T-cell (primary cell): ENCODE data around the gene VASP. TPM values are rescaled to one million over a fixed set of nuclear protein-coding genes. Genes with fewer than 3 reads are reported as not detected.

Source experiments
- ATAC-seq, 4 experiments: fragments of 200-7000 bp in 3 of 4; fragments of 150-1000 bp in 1 of 4; cut with Tn5 transposase; replicated peaks in 1 of 4; 1 replicate in 3 of 4; 2 replicates in 1 of 4; pipeline ENCODE4 v1.10.0; 2021; ENCODE audit warnings: moderate library complexity in 3 of 4, mild to moderate bottlenecking in 2 of 4, moderate number of reproducible peaks in 1 of 4
- CTCF ChIA-PET, 2 donors: fragments of 300-600 bp; sonication (Branson Sonifier 250); formaldehyde crosslinking; loops; one replicate each; lab custom pipeline; 2022; ENCODE audit warnings: antibody characterized with exemption in 2 of 2; lab: Charles Lee
- POLR2A ChIA-PET, 2 donors: fragments of 300-600 bp; sonication (Branson Sonifier 250); formaldehyde crosslinking; loops; one replicate each; lab custom pipeline; 2022; ENCODE audit warnings: antibody characterized with exemption in 2 of 2; lab: Charles Lee
- DNase-seq, 35 experiments: peaks; one replicate each; pipeline versions ENCODE4 v3.0.0 to v3.0.0-alpha.2; 2013 to 2023
- H3K27ac ChIP-seq: one replicate; pipeline ENCODE4 v1.5.1; 2013; ENCODE audit warnings: low read length
- H3K27me3 ChIP-seq, 2 experiments: replicated peaks in 1 of 2; 1 replicate in 1 of 2; 2 replicates in 1 of 2; pipeline versions ENCODE4 v1.6.1 to v1.7.0; 2013; ENCODE audit warnings: low read length in 1 of 2, mixed read lengths in 1 of 2; ENCODE audit not compliant: control insufficient read depth in 2 of 2, insufficient read depth in 2 of 2; ENCODE audit errors: extremely low read depth in 1 of 2
- H3K36me3 ChIP-seq, 2 donors: 1 replicate in 1 of 2; 2 replicates in 1 of 2; pipeline versions ENCODE4 v1.6.1 to v1.7.0; 2013; ENCODE audit warnings: low read length in 1 of 2; ENCODE audit not compliant: control insufficient read depth in 2 of 2, insufficient read depth in 1 of 2; ENCODE audit errors: extremely low read depth in 1 of 2
- H3K4me1 ChIP-seq, 2 experiments: 1 replicate in 1 of 2; 2 replicates in 1 of 2; pipeline versions ENCODE4 v1.6.1 to v1.7.0; 2013; ENCODE audit warnings: low read length in 2 of 2, mixed read lengths in 1 of 2; ENCODE audit not compliant: insufficient read depth in 2 of 2, control insufficient read depth in 1 of 2; ENCODE audit errors: extremely low read depth in 1 of 2
- H3K4me3 ChIP-seq, 2 donors: 1 replicate in 1 of 2; 2 replicates in 1 of 2; pipeline versions ENCODE4 v1.5.1 to v1.7.0; 2013; ENCODE audit warnings: mild to moderate bottlenecking in 2 of 2, low read length in 1 of 2, moderate library complexity in 1 of 2; ENCODE audit not compliant: control insufficient read depth in 1 of 2; ENCODE audit errors: extremely low read depth in 1 of 2
- H3K9me3 ChIP-seq: 2 replicates; pipeline ENCODE4 v1.7.0; 2013
- H3K27ac Mint-ChIP-seq, 2 donors: one replicate each; pipeline ENCODE4 v1.8.0; 2020 to 2021; ENCODE audit warnings: mild to moderate bottlenecking in 2 of 2, mixed read lengths in 2 of 2
- H3K27me3 Mint-ChIP-seq, 2 donors: one replicate each; pipeline ENCODE4 v1.8.0; 2021 to 2022; ENCODE audit warnings: mixed read lengths in 2 of 2
- H3K36me3 Mint-ChIP-seq: one replicate; pipeline ENCODE4 v1.8.0; 2021; ENCODE audit warnings: mixed read lengths
- H3K4me1 Mint-ChIP-seq, 3 donors: one replicate each; pipeline ENCODE4 v1.8.0; 2020 to 2022; ENCODE audit warnings: mixed read lengths in 3 of 3, mild to moderate bottlenecking in 1 of 3
- H3K4me3 Mint-ChIP-seq, 3 donors: one replicate each; pipeline ENCODE4 v1.8.0; 2020 to 2022; ENCODE audit warnings: mild to moderate bottlenecking in 3 of 3, mixed read lengths in 3 of 3, moderate library complexity in 3 of 3
- H3K9me3 Mint-ChIP-seq, 3 donors: one replicate each; pipeline ENCODE4 v1.8.0; 2020 to 2022; ENCODE audit warnings: mixed read lengths in 3 of 3
- WGBS: methylation state at CpG from one replicate; pipeline ENCODE4 v1.1.5; 2013; ENCODE audit warnings: missing lambda C conversion rate; ENCODE audit not compliant: insufficient coverage; 5-methylcytosine and 5-hydroxymethylcytosine counted together
- total RNA-seq, 35 experiments: library from RNA in 6 of 35; stranded (reverse) in 6 of 35; fragments of 120-200 nt in 1 of 35; gene quantifications; one replicate each; pipeline versions ENCODE4 v1.2.1 to v1.2.4 and lab custom pipeline; 2013 to 2026

VASP gene
- total RNA-seq, 5 donors from 2014 or later (not counting 1 experiment from before 2014, with no cell fraction given) = 77.4 to 113 (median 101) TPM

DNA sequence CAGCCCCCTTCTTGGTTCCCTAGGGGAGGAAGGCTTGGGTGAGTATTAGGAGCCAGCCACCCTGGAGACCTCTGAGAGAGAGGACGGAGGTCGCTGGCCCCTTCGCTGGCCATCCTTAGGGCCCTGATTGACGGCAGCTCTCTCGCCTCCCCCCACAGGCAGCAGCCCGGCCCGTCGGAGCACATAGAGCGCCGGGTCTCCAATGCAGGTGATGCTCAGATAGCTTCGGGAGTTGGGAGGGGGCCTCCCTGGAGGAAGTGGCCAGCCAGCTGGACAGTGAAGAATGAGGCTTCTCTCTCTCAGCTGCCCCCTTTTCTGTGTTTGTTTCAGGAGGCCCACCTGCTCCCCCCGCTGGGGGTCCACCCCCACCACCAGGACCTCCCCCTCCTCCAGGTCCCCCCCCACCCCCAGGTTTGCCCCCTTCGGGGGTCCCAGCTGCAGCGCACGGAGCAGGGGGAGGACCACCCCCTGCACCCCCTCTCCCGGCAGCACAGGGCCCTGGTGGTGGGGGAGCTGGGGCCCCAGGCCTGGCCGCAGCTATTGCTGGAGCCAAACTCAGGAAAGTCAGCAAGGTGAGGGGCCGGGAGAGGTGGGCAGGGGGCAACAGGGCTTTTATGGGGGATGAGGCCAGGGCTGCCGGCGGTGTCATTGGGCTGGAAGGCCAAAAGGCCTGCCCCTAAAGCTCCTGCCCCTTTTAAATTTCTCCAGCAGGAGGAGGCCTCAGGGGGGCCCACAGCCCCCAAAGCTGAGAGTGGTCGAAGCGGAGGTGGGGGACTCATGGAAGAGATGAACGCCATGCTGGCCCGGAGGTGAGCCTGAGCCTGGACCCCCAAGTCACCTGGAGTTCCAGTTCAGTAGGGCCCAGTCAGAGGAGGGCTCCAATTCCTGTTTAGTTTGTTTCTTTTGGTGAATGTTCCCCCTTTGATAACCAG lies 15.0 kb downstream of the VASP start:
- H3K9me3 Mint-ChIP-seq = no peaks in the 10 kb centered on the region
- Histone ChIP-seq H3K27me3 (no peaks in the 10 kb centered on the region), H3K4me1 (peaks cover 0 to 7% of the 10 kb centered on the region in 2 experiments), H3K9me3 (no peaks in the 10 kb centered on the region), H3K36me3 (peaks cover 22 to 78% of the 10 kb centered on the region in 2 donors), H3K27ac (no peak overlapping the region), H3K4me3 (no peak overlapping the region)
- no peaks in the 10 kb centered on the region for H3K27me3 Mint-ChIP-seq
- ChIA-PET CTCF (interaction anchor here (0.6 to 1.3 kb wide), 2 partner anchors 36 to 48 kb away, joined by 3 to 4 read pairs; no protein-coding TSS in a partner anchor), POLR2A (no interaction called here)
- H3K36me3 Mint-ChIP-seq = peaks cover 23% of the 10 kb centered on the region
- ATAC-seq (no peak), DNase-seq (no peak)
- peaks cover 6 to 11% (median 10%) of the 10 kb centered on the region in 3 donors for H3K4me1 Mint-ChIP-seq
- no peak overlapping the region for H3K4me3 Mint-ChIP-seq
- H3K27ac Mint-ChIP-seq = no peak overlapping the region
- 98% methylated on average over 9 of the region's 24 CpGs for WGBS

DNA sequence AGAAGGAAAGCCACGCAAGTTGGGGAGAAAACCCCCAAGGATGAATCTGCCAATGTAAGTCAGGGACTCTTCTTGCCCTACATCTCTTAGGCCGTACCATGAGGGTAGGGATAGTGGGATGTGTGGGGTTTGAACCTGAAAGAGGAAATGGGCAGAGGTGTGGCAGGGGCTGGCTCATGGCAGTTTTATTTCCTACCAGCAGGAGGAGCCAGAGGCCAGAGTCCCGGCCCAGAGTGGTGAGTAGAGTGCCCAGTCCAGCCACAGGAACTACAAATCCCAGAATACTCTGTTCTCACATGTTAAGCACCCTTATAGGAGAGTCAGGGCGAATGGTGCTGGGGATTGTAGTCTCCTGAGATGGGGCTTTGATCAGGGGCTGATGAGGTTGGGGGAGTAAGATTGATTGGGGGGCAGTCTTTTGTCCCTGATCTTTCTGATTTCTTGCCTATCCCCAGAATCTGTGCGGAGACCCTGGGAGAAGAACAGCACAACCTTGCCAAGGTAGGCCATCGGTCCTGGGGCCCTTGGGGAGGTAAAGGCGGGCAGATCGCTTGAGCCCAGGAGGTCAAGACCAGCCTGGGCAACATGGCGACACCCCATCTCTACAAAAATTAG lies 16.5 kb downstream of the VASP start:
- POLR2A ChIA-PET = no interaction called here
- Mint-ChIP-seq H3K9me3 (no peaks in the 10 kb centered on the region), H3K36me3 (peaks cover 17% of the 10 kb centered on the region)

DNA sequence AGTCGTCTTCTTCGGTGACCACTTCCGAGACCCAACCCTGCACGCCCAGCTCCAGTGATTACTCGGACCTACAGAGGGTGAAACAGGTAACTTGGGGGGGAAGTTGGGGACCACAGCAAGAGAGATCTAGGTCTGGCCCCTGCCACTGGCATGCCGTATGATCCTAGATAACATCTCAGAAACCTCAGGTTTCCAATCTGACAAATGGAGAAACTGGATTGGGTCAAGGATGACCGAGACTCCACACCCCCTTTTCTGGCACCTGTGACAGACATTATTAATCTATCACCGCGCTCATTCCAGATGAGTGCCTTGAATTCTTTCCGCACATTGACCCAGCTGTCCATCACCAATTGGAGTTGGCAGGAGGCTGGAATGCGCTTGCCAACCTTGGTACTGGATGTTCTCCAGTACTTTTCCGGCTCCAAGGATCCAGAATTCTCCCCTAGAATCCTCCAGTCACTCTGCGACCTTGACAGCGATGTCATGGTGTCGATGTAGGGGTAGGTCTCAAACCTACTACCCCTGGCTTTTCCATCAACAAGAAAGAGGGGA lies 17.4 kb downstream of the VASP start:
- DNase-seq = no peak
- ChIA-PET CTCF (interaction anchor here (0.6 to 0.8 kb wide), 4 partner anchors 12 to 81 kb away, joined by 3 to 8 read pairs (median 4); no protein-coding TSS in a partner anchor), POLR2A (no interaction called here)
- no peak for ATAC-seq
- H3K27me3 Mint-ChIP-seq = no peaks in the 10 kb centered on the region
- no peak overlapping the region for H3K4me3 Mint-ChIP-seq
- peaks cover 17% of the 10 kb centered on the region for H3K36me3 Mint-ChIP-seq
- Histone ChIP-seq H3K27ac (no peak overlapping the region), H3K36me3 (peaks cover 26 to 61% of the 10 kb centered on the region in 2 donors), H3K9me3 (no peaks in the 10 kb centered on the region), H3K4me1 (peaks cover 0 to 17% of the 10 kb centered on the region in 2 experiments), H3K27me3 (peaks cover 0 to 4% of the 10 kb centered on the region in 2 experiments), H3K4me3 (no peak overlapping the region)
- no peaks in the 10 kb centered on the region for H3K9me3 Mint-ChIP-seq
- no peak overlapping the region for H3K27ac Mint-ChIP-seq
- WGBS = 98% methylated on average over 6 of the region's 15 CpGs
- H3K4me1 Mint-ChIP-seq = peaks cover 26% of the 10 kb centered on the region in 3 donors

More for the DNA sequence above, 16.5 kb downstream of the VASP start:
- H3K27me3 ChIP-seq = no peaks in the 10 kb centered on the region
- H3K27me3 Mint-ChIP-seq = no peaks in the 10 kb centered on the region
- no peaks in the 10 kb centered on the region for H3K9me3 ChIP-seq
- H3K4me3 ChIP-seq = no peak overlapping the region
- H3K27ac Mint-ChIP-seq = peak overlapping the region; percentile 64 to 74
- H3K4me1 Mint-ChIP-seq = peaks cover 19 to 21% (median 19%) of the 10 kb centered on the region in 3 donors
- H3K4me1 ChIP-seq = peaks cover 0 to 8% of the 10 kb centered on the region in 2 experiments
- peaks cover 26 to 68% of the 10 kb centered on the region in 2 donors for H3K36me3 ChIP-seq
- DNase-seq = peak; percentile 49 to 89 (median 71)
- no peak overlapping the region for H3K4me3 Mint-ChIP-seq
- H3K27ac ChIP-seq = no peak overlapping the region
- peak; percentile 96 to 99 (median 96) for ATAC-seq
- 100% methylated on average over 2 of the region's 9 CpGs for WGBS
- CTCF ChIA-PET = interaction anchor here in 1 of 2 donors (0.8 kb wide), 1 partner anchor 35 kb away, joined by 4 read pairs; no protein-coding TSS in a partner anchor

DNA sequence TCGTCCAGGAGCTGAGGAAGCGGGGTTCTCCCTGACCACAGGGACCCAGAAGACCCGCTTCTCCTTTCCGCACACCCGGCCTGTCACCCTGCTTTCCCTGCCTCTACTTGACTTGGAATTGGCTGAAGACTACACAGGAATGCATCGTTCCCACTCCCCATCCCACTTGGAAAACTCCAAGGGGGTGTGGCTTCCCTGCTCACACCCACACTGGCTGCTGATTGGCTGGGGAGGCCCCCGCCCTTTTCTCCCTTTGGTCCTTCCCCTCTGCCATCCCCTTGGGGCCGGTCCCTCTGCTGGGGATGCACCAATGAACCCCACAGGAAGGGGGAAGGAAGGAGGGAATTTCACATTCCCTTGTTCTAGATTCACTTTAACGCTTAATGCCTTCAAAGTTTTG lies 18.9 kb downstream of the VASP start:
- POLR2A ChIA-PET = no interaction called here

DNA sequence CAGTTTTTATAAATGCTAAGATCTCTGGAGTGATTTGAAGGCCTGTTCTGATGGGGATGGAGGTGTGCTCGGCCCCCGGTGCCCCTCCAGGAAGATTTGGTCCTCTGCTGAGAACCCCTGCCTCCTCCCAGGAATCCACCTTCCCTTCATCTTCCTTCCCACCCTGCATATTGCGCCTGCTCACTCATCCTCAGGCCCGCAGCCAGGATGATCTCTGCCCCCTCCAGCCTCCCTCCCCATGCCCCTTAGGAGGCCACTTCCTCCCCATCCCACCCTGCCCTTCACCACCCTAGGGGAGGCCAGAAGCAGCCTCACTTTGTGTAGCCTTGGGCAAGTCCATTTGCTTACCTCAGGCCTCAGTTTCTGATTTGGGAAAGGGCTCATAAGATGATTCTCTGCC lies 19.7 kb downstream of the VASP start:
- Mint-ChIP-seq H3K4me1 (peaks cover 24 to 28% (median 26%) of the 10 kb centered on the region in 3 donors), H3K9me3 (peaks cover 0 to 4% (median 0%) of the 10 kb centered on the region in 3 donors), H3K27ac (no peak overlapping the region), H3K27me3 (no peaks in the 10 kb centered on the region), H3K36me3 (peaks cover 13% of the 10 kb centered on the region), H3K4me3 (no peak overlapping the region)
- H3K9me3 ChIP-seq = no peaks in the 10 kb centered on the region
- no peak overlapping the region for H3K4me3 ChIP-seq
- H3K36me3 ChIP-seq = peaks cover 26 to 44% of the 10 kb centered on the region in 2 donors
- DNase-seq = no peak
- peaks cover 0 to 17% of the 10 kb centered on the region in 2 experiments for H3K4me1 ChIP-seq
- H3K27ac ChIP-seq = no peak overlapping the region
- CTCF ChIA-PET = interaction anchor here (0.6 to 0.9 kb wide), 4 partner anchors 28 to 1525 kb away, joined by 3 read pairs; no protein-coding TSS in a partner anchor
- POLR2A ChIA-PET = no interaction called here
- ATAC-seq = no peak
- peaks cover 0 to 4% of the 10 kb centered on the region in 2 experiments for H3K27me3 ChIP-seq
- 96% methylated on average over 4 of the region's 4 CpGs for WGBS

More for the DNA sequence above, 18.9 kb downstream of the VASP start:
- Mint-ChIP-seq H3K9me3 (no peaks in the 10 kb centered on the region), H3K4me3 (no peak overlapping the region), H3K36me3 (peaks cover 13% of the 10 kb centered on the region), H3K27ac (no peak overlapping the region), H3K4me1 (peaks cover 24 to 28% (median 26%) of the 10 kb centered on the region in 3 donors), H3K27me3 (no peaks in the 10 kb centered on the region)
- H3K4me3 ChIP-seq = no peak overlapping the region
- ATAC-seq = no peak
- WGBS = 88% methylated on average over 5 of the region's 9 CpGs
- H3K27me3 ChIP-seq = peaks cover 0 to 4% of the 10 kb centered on the region in 2 experiments
- CTCF ChIA-PET = no interaction called here
- H3K9me3 ChIP-seq = no peaks in the 10 kb centered on the region
- H3K36me3 ChIP-seq = peaks cover 26 to 50% of the 10 kb centered on the region in 2 donors
- H3K27ac ChIP-seq = no peak overlapping the region
- peaks cover 0 to 17% of the 10 kb centered on the region in 2 experiments for H3K4me1 ChIP-seq
- DNase-seq = no peak
